Choroid plexus epithelial cell (primary cell): ENCODE measurements around the gene ODF2L.

ENCODE experiments used
- DNase-seq: peaks from one replicate; pipeline ENCODE4 v3.0.0-alpha.2; 2010; ENCODE audit warnings: low read depth
- H3K4me3 ChIP-seq: 2 replicates; pipeline ENCODE4 v1.5.1; 2011; ENCODE audit warnings: low read depth, mild to moderate bottlenecking, control low read depth, low read length, moderate library complexity
- TF ChIP-seq, protein P1 (sequence below): conservative IDR thresholded peaks from 2 replicates; pipeline ENCODE4 v1.5.1; 2011; ENCODE audit warnings: low read depth, mild to moderate bottlenecking, control low read depth, inconsistent platforms, low read length, moderate library complexity

Gene ODF2L

DNA sequence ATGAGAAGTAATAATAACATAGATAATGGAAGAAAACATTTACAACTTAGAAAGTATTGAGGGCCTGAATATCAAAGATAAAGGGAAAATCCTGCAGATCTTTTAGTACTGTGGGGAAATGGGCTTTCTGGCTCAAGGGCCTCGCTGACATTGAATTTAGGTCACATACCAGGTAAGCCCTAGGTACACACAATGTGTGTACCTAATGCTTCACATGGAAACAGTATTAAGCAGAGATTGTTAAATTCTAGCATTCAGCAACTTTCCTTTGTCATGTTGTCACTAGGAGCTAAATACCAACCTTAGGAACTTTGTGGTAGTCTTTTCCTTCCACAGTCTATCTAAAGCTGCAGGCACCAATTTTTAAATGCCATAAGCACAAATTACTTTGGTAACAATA, 49.7 kb downstream of the ODF2L start:
- no peak for DNase-seq
- no peak overlapping the region for H3K4me3 ChIP-seq
- TF ChIP-seq, protein P1, sequence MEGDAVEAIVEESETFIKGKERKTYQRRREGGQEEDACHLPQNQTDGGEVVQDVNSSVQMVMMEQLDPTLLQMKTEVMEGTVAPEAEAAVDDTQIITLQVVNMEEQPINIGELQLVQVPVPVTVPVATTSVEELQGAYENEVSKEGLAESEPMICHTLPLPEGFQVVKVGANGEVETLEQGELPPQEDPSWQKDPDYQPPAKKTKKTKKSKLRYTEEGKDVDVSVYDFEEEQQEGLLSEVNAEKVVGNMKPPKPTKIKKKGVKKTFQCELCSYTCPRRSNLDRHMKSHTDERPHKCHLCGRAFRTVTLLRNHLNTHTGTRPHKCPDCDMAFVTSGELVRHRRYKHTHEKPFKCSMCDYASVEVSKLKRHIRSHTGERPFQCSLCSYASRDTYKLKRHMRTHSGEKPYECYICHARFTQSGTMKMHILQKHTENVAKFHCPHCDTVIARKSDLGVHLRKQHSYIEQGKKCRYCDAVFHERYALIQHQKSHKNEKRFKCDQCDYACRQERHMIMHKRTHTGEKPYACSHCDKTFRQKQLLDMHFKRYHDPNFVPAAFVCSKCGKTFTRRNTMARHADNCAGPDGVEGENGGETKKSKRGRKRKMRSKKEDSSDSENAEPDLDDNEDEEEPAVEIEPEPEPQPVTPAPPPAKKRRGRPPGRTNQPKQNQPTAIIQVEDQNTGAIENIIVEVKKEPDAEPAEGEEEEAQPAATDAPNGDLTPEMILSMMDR = no peak

DNA sequence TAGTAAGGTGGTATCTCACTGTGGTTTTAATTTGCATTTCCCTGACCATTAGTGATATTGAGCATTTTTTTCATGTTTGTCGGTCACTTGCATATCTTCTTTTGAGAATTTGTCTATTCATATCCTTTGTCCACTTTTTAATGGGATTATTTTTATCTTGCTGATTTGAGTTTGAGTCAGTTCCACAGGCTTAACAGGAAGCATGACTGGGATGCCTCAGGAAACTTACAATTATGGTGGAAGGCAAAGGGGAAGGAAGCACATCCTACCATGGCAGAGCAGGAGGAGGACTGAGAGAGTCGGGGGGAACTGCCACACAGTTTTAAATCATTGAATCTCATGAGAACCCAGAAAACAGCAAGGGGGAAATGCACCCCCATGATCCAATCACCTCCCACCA, 51.1 kb downstream of the ODF2L start:
- no peak for DNase-seq
- TF ChIP-seq, protein P1 = no peak
- H3K4me3 ChIP-seq = no peak overlapping the region

DNA sequence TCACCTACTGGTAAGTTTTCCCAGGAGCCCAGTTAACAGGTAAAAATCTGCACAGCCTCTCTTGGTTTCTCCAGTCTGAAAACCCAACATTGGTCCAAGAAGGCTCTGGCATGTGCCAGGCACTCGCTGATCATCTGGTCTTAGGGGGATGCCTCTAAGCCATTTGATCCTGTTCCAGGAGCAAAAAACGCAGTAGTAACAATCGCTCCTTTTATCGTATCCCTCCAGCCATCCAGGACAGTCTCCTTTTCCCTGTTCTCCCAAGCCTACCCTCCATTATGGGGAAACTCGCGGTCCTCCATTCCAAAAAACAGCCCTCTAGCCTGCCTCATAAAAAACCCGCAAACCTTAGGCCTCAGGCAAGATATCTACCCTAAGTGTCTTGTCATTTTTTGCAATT, 56.2 kb downstream of the ODF2L start:
- TF ChIP-seq, protein P1 = no peak
- no peak overlapping the region for H3K4me3 ChIP-seq
- no peak for DNase-seq

DNA sequence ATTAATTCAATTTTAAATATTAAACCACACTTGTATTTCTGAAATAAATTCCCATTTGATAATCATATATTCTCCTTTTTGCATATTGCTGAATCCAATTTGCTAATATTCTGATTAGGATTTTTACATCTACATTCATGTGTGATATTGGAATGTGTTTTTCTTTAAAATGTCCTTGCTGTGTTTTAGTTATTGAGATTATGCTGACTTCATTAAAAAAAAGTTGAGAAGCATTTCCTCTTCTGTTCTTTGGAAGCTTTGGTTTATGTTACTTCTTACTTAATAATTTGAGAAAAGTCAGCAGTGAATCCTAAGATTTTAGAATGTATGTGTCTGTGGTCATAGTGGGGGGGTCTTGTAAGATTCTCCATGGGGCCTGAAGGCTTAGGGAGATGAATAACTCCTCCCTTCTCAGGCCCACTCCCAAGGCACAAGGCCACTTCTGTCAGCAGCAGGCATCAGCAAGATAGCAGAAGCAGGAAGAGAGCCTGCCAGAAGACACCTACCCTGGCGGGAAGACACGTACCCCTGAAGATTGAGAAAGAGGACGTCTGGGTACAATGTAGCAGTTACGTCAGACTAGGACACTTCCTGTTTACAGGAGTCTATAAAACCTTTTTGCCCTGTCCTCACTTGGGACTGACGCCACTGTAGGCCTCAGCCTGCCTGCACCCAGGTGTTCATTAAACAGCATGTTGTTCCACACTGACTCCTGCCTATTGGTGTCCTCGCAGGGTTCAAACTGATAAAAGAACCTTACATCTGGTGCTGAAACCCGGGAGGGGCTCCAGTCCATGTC, 56.9 kb downstream of the ODF2L start:
- H3K4me3 ChIP-seq = no peak overlapping the region
- peak; percentile 26 for DNase-seq
- TF ChIP-seq, protein P1 = no peak

DNA sequence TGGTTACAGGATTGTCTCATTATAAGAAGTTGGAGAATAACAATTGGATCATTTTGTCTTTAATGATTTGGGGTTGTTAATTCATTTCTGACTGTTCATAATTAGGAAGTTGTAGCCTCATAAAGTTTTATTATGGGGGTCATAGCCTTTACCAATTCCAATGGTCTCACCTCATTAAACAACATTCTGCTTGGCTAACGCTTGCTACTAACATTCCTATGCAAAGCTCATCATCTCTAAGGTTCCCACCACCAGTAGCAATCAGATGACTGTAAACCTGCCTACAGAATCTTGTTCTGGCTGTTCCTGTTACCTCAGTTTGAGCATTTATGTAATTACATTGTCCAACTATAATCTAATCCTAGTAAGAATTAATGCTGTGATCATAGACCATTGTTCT, 60.2 kb downstream of the ODF2L start:
- DNase-seq = no peak
- H3K4me3 ChIP-seq = no peak overlapping the region
- TF ChIP-seq, protein P1 = no peak

DNA sequence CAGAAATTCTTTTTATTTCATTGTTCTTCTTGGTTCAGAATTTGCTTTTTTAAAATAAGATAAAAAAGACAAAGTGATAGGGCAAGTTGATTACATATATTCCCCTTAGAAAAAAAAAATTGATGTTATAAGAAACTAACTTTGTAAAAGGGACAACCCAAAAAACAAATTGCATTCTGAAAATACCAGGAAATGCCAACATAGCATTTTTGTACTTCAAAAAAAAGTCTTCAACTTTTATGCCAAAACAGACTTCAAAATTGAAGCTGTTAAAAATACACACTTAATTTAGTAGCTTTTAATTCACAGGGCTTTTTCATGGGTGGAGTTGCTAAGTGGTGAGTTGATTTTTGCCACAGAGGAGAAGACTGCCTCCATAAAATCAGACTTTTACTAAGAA, 70.9 kb downstream of the ODF2L start:
- TF ChIP-seq, protein P1 = no peak

More for the DNA sequence above, 70.9 kb downstream of the ODF2L start:
- no peak for DNase-seq
- no peak overlapping the region for H3K4me3 ChIP-seq
